ENCODE measurements around the gene ACTMAP. TPM values are rescaled to one million over a fixed set of nuclear protein-coding genes. Genes with fewer than 3 reads are reported as not detected.

Gene ACTMAP
- total RNA-seq, 2 experiments from 2014 or later, result 13.7 to 18.2 TPM

Other genes with a start within 250 kb of the ACTMAP start
- 100 to 1,000 TPM; 135 to 153 TPM for gene SHKBP1, start 173.6 kb downstream of the ACTMAP start, total RNA-seq
- 10 to 100 TPM; 42.8 to 75.9 TPM for gene LTBP4, start 149.1 kb downstream of the ACTMAP start, total RNA-seq
- gene NUMBL, start 59.8 kb downstream of the ACTMAP start, total RNA-seq, result 1 to 10 TPM; 6.4 to 7.2 TPM
- 10 to 100 TPM; 28.0 to 30.9 TPM for gene COQ8B, start 33.6 kb downstream of the ACTMAP start, total RNA-seq
- 1 to 10 TPM; 5.6 to 5.8 TPM for gene ITPKC, start 33.4 kb downstream of the ACTMAP start, total RNA-seq
- 100 to 1,000 TPM; 176 to 193 TPM for gene SNRPA, start 726 bp upstream of the ACTMAP start, total RNA-seq
- gene MIA, start 25.0 kb upstream of the ACTMAP start, total RNA-seq, result not detected
- gene RAB4B, start 27.8 kb upstream of the ACTMAP start, total RNA-seq, result 10 to 100 TPM; 36.2 to 56.7 TPM
- gene EGLN2, start 48.7 kb upstream of the ACTMAP start, total RNA-seq, result 100 to 1,000 TPM; 101 to 105 TPM
- gene CYP2A6, start 100.0 kb upstream of the ACTMAP start, total RNA-seq, result not detected
- gene CYP2A7, start 131.8 kb upstream of the ACTMAP start, total RNA-seq, result not detected
- not detected for gene CYP2B6, start 240.8 kb upstream of the ACTMAP start, total RNA-seq